ENCODE results near the gene RFWD3.

DNA sequence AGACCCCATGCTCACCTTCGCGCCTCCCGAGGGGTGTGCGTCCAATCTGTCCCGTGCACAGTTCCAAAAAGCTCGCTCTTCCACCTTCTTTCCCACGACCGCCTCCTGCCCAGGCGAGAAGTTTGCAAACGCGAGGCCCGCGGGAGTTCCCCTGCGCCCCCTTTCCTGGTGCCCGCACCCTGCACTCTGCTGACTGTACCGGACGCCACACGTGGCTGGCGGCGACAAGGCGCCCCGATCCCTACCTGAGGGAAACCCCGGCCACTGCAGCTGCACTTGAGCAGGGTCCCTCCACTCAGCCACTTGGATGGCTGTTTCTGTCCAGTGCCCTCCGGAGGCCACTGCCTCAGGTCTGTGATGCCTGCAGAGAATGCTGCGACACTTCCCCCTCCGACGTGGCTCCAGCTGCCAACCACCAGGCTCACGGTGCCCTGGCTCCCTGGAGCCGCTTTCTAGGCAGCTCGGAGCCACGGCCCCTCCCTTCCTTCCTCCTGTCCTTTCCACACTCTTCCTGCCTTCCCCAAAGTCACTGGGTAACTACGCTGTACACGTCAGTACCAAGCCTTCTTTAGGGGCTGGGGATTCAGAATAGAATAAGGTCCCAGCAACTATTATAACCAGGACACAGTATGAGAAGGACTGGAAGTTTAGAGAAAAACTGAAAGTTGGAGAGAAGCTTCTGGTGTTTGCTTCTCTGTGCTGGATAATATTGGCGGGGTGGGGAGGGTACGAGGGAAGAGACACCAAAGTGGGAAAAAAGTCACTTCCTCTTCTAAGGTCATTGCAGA is 34.0 kb upstream of the RFWD3 start, which contains the start of gene MLKL:
- TF ChIP-seq YY1 (tag by site-specific recombination; IDR thresholded peaks at IDR 0.05) (no peak), BCL11A (tag by site-specific recombination; IDR thresholded peaks at IDR 0.05; ENCODE audit: low read depth) (no peak), ZNF677 (tag by site-specific recombination; IDR thresholded peaks at IDR 0.05) (no peak), TCF7L2 (IDR thresholded peaks at IDR 0.05; ENCODE audit: borderline replicate concordance, low read depth, low read length) (no peak), ZNF560 (tag by site-specific recombination; IDR thresholded peaks at IDR 0.05; ENCODE audit: borderline replicate concordance) (no peak), SALL2 (tag by site-specific recombination; IDR thresholded peaks at IDR 0.05; ENCODE audit: borderline replicate concordance) (no peak), ZNF112 (tag by site-specific recombination; IDR thresholded peaks at IDR 0.05) (no peak), ZBTB17 (tag by site-specific recombination; IDR thresholded peaks at IDR 0.05) (peak; percentile 32; the same call in 1 of the 2 replicates)
- TF ChIP-seq, protein P1, sequence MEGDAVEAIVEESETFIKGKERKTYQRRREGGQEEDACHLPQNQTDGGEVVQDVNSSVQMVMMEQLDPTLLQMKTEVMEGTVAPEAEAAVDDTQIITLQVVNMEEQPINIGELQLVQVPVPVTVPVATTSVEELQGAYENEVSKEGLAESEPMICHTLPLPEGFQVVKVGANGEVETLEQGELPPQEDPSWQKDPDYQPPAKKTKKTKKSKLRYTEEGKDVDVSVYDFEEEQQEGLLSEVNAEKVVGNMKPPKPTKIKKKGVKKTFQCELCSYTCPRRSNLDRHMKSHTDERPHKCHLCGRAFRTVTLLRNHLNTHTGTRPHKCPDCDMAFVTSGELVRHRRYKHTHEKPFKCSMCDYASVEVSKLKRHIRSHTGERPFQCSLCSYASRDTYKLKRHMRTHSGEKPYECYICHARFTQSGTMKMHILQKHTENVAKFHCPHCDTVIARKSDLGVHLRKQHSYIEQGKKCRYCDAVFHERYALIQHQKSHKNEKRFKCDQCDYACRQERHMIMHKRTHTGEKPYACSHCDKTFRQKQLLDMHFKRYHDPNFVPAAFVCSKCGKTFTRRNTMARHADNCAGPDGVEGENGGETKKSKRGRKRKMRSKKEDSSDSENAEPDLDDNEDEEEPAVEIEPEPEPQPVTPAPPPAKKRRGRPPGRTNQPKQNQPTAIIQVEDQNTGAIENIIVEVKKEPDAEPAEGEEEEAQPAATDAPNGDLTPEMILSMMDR (tag by site-specific recombination; IDR thresholded peaks at IDR 0.05): peak; percentile 90
- TF ChIP-seq, protein P2, sequence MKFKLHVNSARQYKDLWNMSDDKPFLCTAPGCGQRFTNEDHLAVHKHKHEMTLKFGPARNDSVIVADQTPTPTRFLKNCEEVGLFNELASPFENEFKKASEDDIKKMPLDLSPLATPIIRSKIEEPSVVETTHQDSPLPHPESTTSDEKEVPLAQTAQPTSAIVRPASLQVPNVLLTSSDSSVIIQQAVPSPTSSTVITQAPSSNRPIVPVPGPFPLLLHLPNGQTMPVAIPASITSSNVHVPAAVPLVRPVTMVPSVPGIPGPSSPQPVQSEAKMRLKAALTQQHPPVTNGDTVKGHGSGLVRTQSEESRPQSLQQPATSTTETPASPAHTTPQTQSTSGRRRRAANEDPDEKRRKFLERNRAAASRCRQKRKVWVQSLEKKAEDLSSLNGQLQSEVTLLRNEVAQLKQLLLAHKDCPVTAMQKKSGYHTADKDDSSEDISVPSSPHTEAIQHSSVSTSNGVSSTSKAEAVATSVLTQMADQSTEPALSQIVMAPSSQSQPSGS (tag by site-specific recombination; IDR thresholded peaks at IDR 0.05; ENCODE audit: low read depth): no peak
- TF ChIP-seq, protein P3, sequence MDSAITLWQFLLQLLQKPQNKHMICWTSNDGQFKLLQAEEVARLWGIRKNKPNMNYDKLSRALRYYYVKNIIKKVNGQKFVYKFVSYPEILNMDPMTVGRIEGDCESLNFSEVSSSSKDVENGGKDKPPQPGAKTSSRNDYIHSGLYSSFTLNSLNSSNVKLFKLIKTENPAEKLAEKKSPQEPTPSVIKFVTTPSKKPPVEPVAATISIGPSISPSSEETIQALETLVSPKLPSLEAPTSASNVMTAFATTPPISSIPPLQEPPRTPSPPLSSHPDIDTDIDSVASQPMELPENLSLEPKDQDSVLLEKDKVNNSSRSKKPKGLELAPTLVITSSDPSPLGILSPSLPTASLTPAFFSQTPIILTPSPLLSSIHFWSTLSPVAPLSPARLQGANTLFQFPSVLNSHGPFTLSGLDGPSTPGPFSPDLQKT (IDR thresholded peaks at IDR 0.05; ENCODE audit: borderline replicate concordance, low read depth, low read length): no peak

All from HEK293 (cell line).